ENCODE data around the gene CDKN2AIPNL. TPM values are rescaled to one million over a fixed set of nuclear protein-coding genes. Genes with fewer than 3 reads are reported as not detected.

The CDKN2AIPNL gene
- total RNA-seq, 2 experiments from 2014 or later: 24.1 to 27.6 TPM

DNA sequence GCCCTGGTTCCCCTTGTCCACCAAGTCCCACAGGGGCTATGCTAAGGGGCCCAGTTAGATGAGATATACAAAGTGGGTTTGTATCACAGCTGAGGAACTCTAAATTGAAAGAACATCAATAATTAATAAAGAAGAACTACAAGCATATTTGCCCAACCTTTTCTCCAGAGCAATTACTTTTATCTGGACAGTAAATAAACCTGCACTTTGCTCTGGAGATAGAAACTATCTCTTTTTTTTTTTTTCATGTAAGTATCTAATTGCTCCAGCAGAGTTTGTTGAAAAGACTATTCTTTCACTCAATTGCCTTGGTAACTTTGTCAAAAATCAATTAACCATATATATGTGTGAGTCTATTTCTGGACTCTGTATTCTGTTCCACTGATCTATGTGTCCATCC is 6.0 kb upstream of the CDKN2AIPNL start:
- Mint-ChIP-seq H3K36me3 (ENCODE audit: low read depth) (no peaks in the 10 kb centered on the region), H3K4me3 (no peak overlapping the region)
- CTCF ChIA-PET: interaction anchor here (0.9 to 1.5 kb wide), 4 partner anchors 8 to 378 kb away, joined by 3 to 5 read pairs (median 4); no protein-coding TSS in a partner anchor

DNA sequence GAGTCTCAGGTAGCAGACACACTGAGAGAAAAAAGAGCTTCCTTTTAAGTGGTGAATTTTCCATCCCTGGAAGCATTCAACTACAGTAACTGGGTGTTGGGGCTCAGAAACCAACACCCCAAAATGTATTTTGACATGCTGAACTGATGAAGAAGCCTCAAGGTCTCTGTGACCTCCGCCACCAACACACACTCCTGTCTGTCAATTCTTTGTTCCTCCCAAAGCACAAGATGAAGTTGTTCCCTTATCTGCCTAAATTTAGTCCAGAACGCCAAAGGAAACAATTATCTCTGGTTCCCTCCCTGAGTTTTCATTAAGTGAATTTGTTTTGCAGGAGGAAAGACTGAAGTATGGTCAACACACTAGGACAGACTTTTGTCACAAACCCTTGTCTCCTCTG is 1.4 kb upstream of the CDKN2AIPNL start:
- H3K27ac Mint-ChIP-seq: no peak overlapping the region
- no peaks in the 10 kb centered on the region for H3K27me3 Mint-ChIP-seq
- ChIA-PET POLR2A (no interaction called here), CTCF (interaction anchor here (1.1 kb wide), 1 partner anchor 15 kb away, joined by 3 read pairs; no protein-coding TSS in a partner anchor)
- no peaks in the 10 kb centered on the region for H3K9me3 Mint-ChIP-seq
- DNase-seq: no peak
- no peaks in the 10 kb centered on the region for H3K36me3 Mint-ChIP-seq (ENCODE audit: low read depth)
- peak overlapping the region; percentile 44 for H3K4me3 Mint-ChIP-seq
- peaks cover 40% of the 10 kb centered on the region for H3K4me1 Mint-ChIP-seq

More for the DNA sequence above, 6.0 kb upstream of the CDKN2AIPNL start:
- no peak for DNase-seq
- peaks cover 7% of the 10 kb centered on the region for H3K4me1 Mint-ChIP-seq
- POLR2A ChIA-PET: no interaction called here
- no peaks in the 10 kb centered on the region for H3K9me3 Mint-ChIP-seq
- no peaks in the 10 kb centered on the region for H3K27me3 Mint-ChIP-seq
- no peak overlapping the region for H3K27ac Mint-ChIP-seq

DNA sequence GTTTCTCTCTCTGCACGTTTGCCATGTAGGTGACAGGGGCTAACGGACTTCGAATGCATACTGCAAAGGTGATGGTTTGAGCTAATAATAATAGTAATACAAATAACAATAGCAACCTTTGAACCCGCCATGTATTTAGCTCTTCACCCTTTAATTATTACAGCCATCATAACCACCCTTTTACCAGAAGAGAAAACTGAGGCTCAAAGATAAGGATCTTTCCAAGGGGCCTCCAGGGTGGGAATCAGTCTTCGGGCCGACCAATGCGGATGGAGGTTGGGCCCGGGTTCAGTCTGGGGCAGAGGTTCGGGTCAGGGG is 494 bp downstream of the CDKN2AIPNL start:
- no peak for DNase-seq
- Mint-ChIP-seq H3K27me3 (no peaks in the 10 kb centered on the region), H3K9me3 (no peaks in the 10 kb centered on the region), H3K4me1 (peaks cover 41% of the 10 kb centered on the region), H3K4me3 (peak overlapping the region; percentile 95), H3K36me3 (ENCODE audit: low read depth) (no peaks in the 10 kb centered on the region), H3K27ac (peak overlapping the region; percentile 95)
- CTCF ChIA-PET: interaction anchor here (0.6 to 2.0 kb wide), 24 partner anchors 9 to 493 kb away, joined by 3 to 14 read pairs (median 4); partner anchors contain the start of genes PCBD2 and SKP1
- POLR2A ChIA-PET: interaction anchor here (0.6 to 1.4 kb wide), 5 partner anchors 70 to 797 kb away, joined by 3 to 4 read pairs (median 3); no protein-coding TSS in a partner anchor

DNA sequence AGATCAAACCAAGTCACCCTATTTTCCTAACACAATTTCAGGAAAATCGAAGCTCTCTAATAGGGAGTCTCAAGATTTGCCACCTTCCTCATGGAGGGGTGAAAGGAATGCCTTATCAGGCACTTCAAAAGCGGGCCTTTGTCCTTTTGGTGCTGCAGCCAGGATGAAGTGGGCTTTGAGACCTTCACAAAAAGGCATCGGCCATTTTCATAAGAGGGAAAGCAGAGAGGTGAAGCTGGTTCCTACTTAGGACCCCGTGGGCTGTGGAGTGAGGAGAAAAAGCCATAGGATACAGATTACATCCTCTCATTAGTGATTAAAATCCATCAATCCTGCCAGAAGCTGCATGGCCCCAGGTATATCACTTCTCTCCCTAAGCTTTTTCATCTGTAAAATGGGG is 859 bp downstream of the CDKN2AIPNL start:
- CTCF ChIA-PET: interaction anchor here (0.8 to 2.0 kb wide), 18 partner anchors 10 to 494 kb away, joined by 3 to 14 read pairs (median 4); partner anchors contain the start of gene PCBD2
- Mint-ChIP-seq H3K4me1 (peaks cover 41% of the 10 kb centered on the region), H3K27me3 (no peaks in the 10 kb centered on the region), H3K36me3 (ENCODE audit: low read depth) (no peaks in the 10 kb centered on the region), H3K9me3 (no peaks in the 10 kb centered on the region), H3K27ac (peak overlapping the region; percentile 95), H3K4me3 (peak overlapping the region; percentile 95)
- POLR2A ChIA-PET: interaction anchor here (0.6 to 0.9 kb wide), 2 partner anchors 70 to 114 kb away, joined by 3 read pairs; no protein-coding TSS in a partner anchor
- no peak for DNase-seq

DNA sequence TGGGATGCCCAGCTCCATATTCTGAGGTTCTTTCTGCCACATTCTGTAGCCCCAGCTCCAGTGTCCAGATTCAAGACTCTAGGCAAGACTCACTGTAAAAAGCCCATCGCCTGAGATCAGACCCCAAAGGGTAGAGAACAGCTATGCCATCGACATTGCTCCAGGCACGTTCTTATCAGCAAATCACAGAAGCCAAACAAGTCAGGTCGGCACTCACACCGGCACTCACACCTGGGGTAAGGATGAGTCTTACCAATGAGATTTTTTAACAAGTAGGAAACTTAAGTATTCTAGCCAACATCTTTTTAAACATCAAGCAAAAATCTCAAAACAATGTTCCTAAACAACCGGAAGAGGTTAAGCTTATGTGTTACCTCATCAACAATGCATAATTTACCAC is 2.4 kb downstream of the CDKN2AIPNL start:
- DNase-seq: no peak
- Mint-ChIP-seq H3K9me3 (no peaks in the 10 kb centered on the region), H3K4me1 (peaks cover 41% of the 10 kb centered on the region), H3K27ac (peak overlapping the region; percentile 3), H3K27me3 (no peaks in the 10 kb centered on the region), H3K36me3 (ENCODE audit: low read depth) (no peaks in the 10 kb centered on the region), H3K4me3 (no peak overlapping the region)
- CTCF ChIA-PET: interaction anchor here (1.1 to 1.7 kb wide), 3 partner anchors 13 to 178 kb away, joined by 3 to 6 read pairs (median 5); no protein-coding TSS in a partner anchor
- POLR2A ChIA-PET: no interaction called here

DNA sequence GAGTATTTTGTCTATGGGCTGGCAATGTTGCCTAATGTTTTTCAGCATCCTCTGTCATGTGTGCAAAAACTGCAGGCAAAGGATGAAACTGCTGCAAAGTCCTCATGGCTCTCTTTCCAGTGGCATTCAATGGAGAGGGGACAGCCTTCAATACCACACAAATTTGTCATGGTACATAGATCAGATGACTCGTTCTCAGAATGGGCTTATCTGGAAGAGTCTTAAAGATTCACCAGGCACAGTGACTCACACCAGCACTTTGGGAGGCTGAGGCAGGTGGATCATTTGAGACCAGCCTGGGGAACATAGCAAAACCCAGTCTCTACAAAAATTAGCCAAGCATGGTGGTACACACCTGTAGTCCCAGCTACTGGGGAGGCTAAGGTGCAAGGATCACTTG is 5.3 kb downstream of the CDKN2AIPNL start:
- POLR2A ChIA-PET: no interaction called here
- no peak for DNase-seq
- CTCF ChIA-PET: interaction anchor here (1.3 to 2.1 kb wide), 2 partner anchors 9 to 13 kb away, joined by 3 to 7 read pairs; no protein-coding TSS in a partner anchor
- H3K9me3 Mint-ChIP-seq: no peaks in the 10 kb centered on the region
- no peak overlapping the region for H3K4me3 Mint-ChIP-seq
- no peak overlapping the region for H3K27ac Mint-ChIP-seq
- H3K27me3 Mint-ChIP-seq: no peaks in the 10 kb centered on the region
- H3K4me1 Mint-ChIP-seq: peaks cover 26% of the 10 kb centered on the region
- H3K36me3 Mint-ChIP-seq (ENCODE audit: low read depth): peaks cover 5% of the 10 kb centered on the region

DNA sequence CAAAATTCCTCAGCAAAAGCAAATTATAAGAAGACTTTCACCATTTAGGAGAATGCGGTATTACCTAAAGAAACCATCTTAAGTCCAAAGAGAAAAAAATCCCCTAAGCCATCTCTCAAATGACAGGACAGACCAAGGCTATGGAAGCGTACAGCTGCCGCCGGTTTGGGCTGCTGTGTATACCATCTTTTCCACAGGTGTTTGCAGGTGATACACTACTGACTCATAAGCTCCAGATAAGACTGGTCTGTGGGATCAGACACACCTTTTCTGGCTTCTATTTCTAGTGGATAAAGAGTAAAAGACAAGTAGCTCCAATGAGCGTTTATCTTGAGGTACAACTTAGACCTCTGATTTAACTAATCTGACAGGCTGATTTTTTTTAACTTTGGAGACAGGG is 7.7 kb downstream of the CDKN2AIPNL start:
- H3K36me3 Mint-ChIP-seq (ENCODE audit: low read depth): peaks cover 11% of the 10 kb centered on the region
- no peak for DNase-seq
- no peak overlapping the region for H3K4me3 Mint-ChIP-seq
- H3K4me1 Mint-ChIP-seq: peaks cover 4% of the 10 kb centered on the region
- ChIA-PET POLR2A (no interaction called here), CTCF (interaction anchor here (0.7 kb wide), 1 partner anchor 183 kb away, joined by 4 read pairs; no protein-coding TSS in a partner anchor)
- peak overlapping the region; percentile 19 for H3K27ac Mint-ChIP-seq
- H3K27me3 Mint-ChIP-seq: no peaks in the 10 kb centered on the region
- no peaks in the 10 kb centered on the region for H3K9me3 Mint-ChIP-seq

DNA sequence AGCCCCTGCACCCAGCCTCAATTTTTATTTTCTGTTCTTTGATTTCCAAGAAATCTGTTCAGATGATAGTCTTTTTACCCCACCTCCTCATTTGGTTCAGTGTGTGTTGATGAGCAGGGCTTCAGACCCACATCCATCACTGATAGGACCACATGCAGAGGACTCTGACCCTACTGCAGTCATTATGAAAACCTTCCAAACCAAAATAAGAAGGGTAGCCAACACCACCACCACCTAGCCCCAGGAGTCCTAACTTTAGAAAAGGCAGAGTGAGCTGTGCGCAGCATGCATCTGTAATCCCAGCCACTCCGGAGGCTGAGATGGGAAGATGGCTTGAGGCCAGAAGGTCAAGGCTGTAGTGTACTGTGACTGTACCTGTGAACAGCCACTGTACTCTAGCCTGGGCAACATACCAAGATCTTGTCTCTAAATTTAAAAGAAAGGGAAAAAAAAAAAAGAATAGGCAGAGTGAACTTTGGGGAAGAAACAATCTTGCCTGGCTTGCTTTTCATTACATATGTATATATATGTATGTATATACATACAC is 13.0 kb downstream of the CDKN2AIPNL start:
- Mint-ChIP-seq H3K36me3 (ENCODE audit: low read depth) (peaks cover 33% of the 10 kb centered on the region), H3K4me1 (no peaks in the 10 kb centered on the region), H3K27me3 (no peaks in the 10 kb centered on the region), H3K27ac (no peak overlapping the region), H3K4me3 (no peak overlapping the region), H3K9me3 (no peaks in the 10 kb centered on the region)
- DNase-seq: no peak
- POLR2A ChIA-PET: no interaction called here
- CTCF ChIA-PET: interaction anchor here (0.6 kb wide), 1 partner anchor 135 kb away, joined by 3 read pairs; no protein-coding TSS in a partner anchor

DNA sequence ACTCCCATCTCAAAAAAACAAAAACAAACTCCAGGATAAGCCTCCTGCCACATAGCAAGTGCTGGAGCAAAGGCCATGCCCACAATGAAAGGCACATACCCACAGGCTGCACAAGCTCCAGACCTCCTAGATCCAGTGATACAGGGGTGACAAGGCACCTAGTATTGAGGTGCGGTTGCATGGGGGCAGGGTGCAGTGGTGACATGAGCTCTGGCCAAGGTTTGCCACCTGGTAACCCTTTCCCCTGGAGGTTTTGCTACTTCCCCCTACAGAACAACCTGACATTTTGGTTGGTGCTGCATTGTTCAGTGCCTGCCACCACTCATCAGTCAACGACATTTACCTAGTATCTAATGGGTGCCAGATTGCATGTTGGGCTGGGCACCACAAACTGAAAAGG is 14.5 kb downstream of the CDKN2AIPNL start:
- ChIA-PET POLR2A (no interaction called here), CTCF (interaction anchor here (2.2 kb wide), 1 partner anchor 9 kb away, joined by 7 read pairs; no protein-coding TSS in a partner anchor)
- H3K27me3 Mint-ChIP-seq: no peaks in the 10 kb centered on the region
- H3K36me3 Mint-ChIP-seq (ENCODE audit: low read depth): peaks cover 37% of the 10 kb centered on the region
- no peaks in the 10 kb centered on the region for H3K9me3 Mint-ChIP-seq
- H3K4me3 Mint-ChIP-seq: no peak overlapping the region
- DNase-seq: no peak
- H3K27ac Mint-ChIP-seq: no peak overlapping the region
- H3K4me1 Mint-ChIP-seq: no peaks in the 10 kb centered on the region

DNA sequence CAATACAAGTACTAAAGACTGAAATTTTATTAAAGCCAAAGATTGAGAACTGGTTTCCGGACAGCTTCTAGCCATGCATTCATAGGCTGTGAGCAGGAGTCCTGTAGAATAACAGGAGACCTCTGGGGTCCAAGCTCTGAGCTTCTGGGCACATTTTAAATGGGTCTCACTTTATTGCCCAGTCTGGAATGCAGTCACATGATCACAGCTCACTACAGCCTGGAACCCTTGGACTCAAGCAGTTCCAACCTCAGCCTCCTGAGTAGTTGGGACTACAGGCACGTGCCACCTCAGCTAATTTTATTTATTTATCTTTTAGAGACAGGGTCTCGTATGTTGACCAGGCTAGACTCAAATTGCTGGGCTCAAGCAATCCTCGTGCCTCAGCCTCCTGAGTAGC is 15.4 kb downstream of the CDKN2AIPNL start:
- no peaks in the 10 kb centered on the region for H3K4me1 Mint-ChIP-seq
- H3K36me3 Mint-ChIP-seq (ENCODE audit: low read depth): peaks cover 40% of the 10 kb centered on the region
- no peaks in the 10 kb centered on the region for H3K27me3 Mint-ChIP-seq
- H3K9me3 Mint-ChIP-seq: no peaks in the 10 kb centered on the region
- no peak for DNase-seq
- H3K4me3 Mint-ChIP-seq: no peak overlapping the region
- ChIA-PET POLR2A (no interaction called here), CTCF (interaction anchor here (0.6 to 2.2 kb wide), 7 partner anchors 10 to 955 kb away, joined by 3 to 12 read pairs (median 6); partner anchors contain the start of gene CDKN2AIPNL)
- H3K27ac Mint-ChIP-seq: no peak overlapping the region

DNA sequence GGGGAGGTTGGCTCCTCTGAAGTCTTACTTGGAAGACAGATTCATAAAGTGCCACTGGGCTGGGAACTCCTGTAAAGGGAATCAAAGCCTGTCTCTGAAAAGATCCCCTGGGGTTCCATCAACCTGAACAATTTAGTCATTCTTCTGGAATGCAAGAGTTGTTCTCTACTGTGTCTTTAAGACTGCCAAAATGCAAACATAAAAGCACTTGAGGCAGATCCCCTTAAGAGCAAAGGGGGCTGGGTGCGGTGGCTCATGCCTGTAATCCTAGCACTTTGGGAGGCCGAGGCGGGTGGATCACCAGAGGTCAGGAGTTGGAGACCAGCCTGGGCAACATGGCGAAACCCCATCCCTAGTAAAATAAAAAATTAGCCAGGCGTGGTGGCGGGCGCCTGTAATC is 16.7 kb downstream of the CDKN2AIPNL start:
- POLR2A ChIA-PET: no interaction called here
- Mint-ChIP-seq H3K27me3 (no peaks in the 10 kb centered on the region), H3K27ac (no peak overlapping the region), H3K36me3 (ENCODE audit: low read depth) (peaks cover 44% of the 10 kb centered on the region), H3K4me3 (no peak overlapping the region), H3K9me3 (no peaks in the 10 kb centered on the region), H3K4me1 (no peaks in the 10 kb centered on the region)
- CTCF ChIA-PET: interaction anchor here (0.9 to 2.2 kb wide), 5 partner anchors 15 to 183 kb away, joined by 3 to 12 read pairs (median 6); partner anchors contain the start of gene CDKN2AIPNL
- no peak for DNase-seq

DNA sequence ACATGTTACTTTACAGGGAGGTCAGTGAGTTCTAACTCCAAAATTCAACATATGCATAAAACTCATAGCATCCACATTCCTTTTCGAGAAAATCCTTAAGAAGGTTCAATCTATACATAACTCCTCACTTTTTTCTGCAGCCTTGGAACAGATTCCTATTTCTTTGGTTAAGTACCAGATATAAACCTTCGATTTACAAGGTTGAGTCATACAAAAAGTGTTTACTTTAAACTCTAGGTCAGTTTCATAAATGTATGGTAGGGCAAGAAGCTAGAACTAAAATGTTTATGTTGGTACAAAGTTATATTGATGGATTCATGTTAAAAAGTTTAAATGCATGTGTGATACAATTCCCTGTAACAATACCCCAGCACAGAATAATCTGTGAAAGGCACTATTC is 19.4 kb downstream of the CDKN2AIPNL start:
- ChIA-PET POLR2A (no interaction called here), CTCF (interaction anchor here (1.1 to 1.5 kb wide), 2 partner anchors 9 to 19 kb away, joined by 3 to 5 read pairs; partner anchors contain the start of gene CDKN2AIPNL)
- no peak overlapping the region for H3K27ac Mint-ChIP-seq
- H3K9me3 Mint-ChIP-seq: no peaks in the 10 kb centered on the region
- peaks cover 50% of the 10 kb centered on the region for H3K36me3 Mint-ChIP-seq (ENCODE audit: low read depth)
- H3K4me1 Mint-ChIP-seq: no peaks in the 10 kb centered on the region
- no peak overlapping the region for H3K4me3 Mint-ChIP-seq
- no peaks in the 10 kb centered on the region for H3K27me3 Mint-ChIP-seq
- DNase-seq: no peak

DNA sequence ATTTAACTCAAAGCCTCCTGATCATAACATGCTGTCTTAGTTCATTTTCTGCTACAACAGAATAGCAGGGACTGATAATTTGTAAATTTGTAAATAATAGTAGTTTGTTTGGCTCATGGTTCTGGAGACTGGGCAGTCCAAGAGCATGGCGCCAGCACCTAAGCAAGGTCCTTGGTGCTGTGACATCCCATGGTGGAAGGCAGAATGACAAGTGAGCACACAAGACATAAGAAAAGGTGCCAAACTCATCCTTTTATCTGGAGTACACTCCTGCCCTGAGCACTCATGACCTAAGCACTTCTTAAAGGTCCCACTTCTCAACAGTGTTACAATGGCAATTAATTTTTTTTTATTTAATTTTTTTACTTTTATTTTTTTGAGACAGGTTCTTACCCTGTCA is 24.2 kb downstream of the CDKN2AIPNL start:
- Mint-ChIP-seq H3K27me3 (no peaks in the 10 kb centered on the region), H3K4me3 (no peak overlapping the region), H3K36me3 (ENCODE audit: low read depth) (peaks cover 55% of the 10 kb centered on the region), H3K9me3 (no peaks in the 10 kb centered on the region), H3K4me1 (peaks cover 8% of the 10 kb centered on the region), H3K27ac (no peak overlapping the region)
- ChIA-PET CTCF (interaction anchor here (0.6 kb wide), 1 partner anchor 16 kb away, joined by 3 read pairs; the partner anchor contains the start of gene UBE2B), POLR2A (no interaction called here)
- DNase-seq: no peak

Data from activated CD4-positive, alpha-beta T cell treated with anti-CD3 and anti-CD28 coated beads, Interleukin-2, amount 10 ng/mL, durations not matched to agents 7 days and 5 days (primary cell).